HG03354 (cell line): ENCODE measurements around the gene STKLD1.
A peak's percentile ranks its signal among the peaks of the same experiment; 100 is the strongest.

Experiments used
- ATAC-seq: cut with Tn5 transposase; IDR thresholded peaks from one replicate; pipeline ENCODE4 v1.9.1; 2021; ENCODE audit warnings: mild to moderate bottlenecking; ENCODE audit not compliant: unreplicated experiment, poor library complexity, severe bottlenecking

Gene STKLD1

DNA sequence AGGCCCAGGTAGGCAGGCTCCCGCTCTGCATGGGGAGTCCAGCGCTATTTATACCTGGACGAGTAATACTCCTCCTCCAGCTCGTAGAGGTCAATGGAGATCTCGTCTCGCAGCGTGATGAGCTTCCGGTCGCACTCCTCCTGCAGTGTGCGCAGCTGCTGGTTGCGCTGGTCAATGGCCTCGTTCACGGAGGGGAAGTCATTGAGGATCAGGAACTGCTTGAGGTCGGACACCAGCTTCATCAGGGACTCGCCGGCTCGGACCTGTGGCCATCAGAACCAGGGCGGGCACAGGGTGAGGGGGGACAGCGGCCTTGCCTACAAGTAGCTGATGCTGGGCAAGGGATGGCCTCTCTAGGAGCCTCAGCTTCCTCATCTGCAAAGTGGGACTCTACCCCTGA lies 32.1 kb upstream of the STKLD1 start:
- no peak for ATAC-seq

DNA sequence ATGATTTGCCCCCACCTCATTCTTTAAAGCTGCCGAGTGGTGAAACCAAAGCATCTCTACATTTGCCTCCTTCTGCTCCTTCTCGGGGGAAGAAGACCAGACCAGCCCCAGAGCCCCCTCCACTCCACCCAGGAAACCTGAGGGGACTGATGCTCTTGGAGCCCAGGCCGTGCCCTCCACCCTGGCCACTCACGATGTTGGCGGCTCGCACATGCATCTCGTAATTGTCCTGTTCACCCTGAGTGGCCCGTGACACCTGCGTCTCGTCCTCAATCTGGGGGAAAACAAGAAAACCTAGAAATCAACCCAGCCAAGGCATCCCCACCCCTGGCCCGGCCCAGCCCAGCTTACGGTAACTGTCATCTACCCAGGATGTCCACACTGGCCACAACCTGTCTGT lies 31.2 kb upstream of the STKLD1 start:
- no peak for ATAC-seq

DNA sequence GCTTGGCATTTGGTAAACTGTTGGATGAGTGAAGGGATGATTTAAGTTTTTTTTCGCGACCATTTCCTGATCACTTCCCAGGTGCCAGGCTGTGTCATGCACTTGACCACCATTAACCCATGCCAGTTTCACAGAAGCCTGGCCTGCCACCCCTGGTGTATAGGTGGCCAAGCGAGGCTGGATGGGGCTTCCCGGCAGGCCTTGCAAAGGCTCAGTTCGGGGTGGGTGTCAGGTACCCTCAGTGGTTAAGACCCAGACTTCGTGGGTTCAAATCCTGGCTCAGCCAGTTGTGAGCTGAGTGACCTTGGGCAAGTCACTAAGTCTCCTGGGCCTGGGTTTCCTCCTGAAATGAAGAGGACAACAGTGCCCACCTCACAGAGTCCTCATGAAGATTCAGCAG lies 30.6 kb upstream of the STKLD1 start:
- ATAC-seq: no peak

DNA sequence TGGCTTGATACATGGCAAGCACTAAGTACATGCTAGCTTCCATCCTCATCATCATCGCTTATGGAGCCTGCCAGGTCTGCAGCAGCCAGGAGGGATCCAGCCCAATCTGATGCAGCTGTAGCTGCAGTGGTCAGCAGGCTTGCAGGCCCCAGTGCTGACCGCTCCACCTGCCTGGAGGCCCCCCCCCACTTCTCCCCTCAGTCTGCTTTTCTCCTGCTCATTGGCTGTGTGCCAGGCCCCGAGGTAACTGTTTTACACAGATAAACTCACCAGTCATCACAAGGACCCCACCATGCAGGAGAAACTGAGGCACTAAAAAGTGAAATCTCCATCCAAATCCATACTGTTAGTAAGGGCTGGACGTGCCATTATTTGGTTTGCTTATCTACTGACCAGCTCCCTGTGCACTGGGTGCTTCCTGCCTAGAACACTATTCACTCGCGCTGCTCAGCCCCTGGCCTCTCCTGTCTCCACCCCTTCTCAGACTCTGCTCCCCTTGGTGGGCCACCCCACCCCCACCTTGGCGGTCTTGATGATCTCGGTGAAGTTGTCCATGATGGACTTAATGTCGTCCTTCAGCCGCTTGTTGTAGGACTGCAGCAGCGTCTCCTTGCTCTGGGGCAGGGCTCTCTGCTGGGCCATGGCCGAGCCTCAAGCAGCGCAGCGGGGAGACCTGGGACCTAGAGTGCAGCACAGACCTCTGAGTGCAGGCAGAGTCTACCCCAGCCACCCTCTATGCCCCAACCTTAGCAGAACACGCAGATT lies 30.0 kb upstream of the STKLD1 start:
- no peak for ATAC-seq

DNA sequence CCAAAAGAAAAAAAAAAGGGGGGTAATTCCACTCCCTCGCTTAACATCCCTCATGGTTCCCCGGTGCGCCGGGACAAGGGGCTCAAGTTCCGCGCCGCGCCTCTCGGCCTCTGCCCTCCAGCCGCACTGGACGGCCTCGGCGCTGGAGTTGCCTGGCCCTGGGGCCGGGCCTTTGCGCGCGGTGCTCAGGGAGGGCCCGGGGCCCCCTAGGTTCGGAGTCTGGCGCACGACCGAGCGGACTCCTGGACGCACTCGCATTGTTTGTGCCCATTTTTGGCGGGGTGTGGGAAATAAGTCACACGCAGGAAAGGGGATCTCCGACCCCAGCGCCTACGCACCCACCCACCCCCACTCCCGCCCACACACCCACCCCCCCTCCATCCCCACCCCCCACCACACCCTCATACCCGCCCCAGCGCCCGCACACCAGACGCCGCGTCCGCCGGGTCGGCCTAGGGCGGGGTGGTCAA lies 28.6 kb upstream of the STKLD1 start:
- ATAC-seq: peak; percentile 36

DNA sequence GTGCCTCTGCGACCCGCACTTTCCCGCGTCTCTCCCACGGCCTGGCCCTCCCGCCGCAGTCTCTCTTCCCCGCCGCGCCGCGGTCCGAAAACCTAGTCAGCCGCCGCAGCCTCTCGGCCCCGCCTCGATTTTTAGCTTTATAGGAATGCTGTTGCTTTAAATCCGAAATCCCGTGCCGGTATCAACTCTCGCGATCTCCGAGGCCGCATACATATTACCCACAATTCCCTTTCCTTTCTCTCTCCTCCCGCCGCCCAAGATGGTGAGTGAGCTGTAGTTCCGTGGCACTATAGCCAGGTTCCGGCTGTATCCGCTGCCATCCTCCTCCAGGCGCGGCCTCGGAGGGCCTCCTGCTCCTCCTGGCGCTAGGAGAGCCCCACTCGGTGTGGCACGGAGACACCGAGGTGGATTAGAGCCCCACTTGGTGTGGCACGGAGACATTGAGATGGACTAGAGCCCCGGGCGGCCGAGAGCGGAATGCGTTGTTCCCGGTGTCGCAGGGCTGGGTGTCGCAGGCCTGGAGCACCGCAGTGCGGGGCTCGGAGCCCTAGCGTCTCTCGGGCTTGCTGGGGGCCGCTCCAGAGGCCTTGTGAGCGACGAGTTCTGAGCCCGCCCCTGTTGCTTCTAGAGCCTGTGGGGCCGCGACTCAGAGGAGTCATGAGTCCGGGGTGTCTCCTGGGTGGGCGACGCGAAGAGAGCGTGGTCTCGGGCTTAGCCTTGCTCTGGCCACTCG lies 28.0 kb upstream of the STKLD1 start, which contains the start of the genes MED22 and RPL7A:
MED22 (minus strand) TSS at position 147 of the 733 bp plus-strand sequence. CDS start 1,469 bp downstream, outside the sequence.
RPL7A (plus strand) TSS at position 234 of the 733 bp plus-strand sequence; CDS start at position 260, 26 bp downstream.
- ATAC-seq: peak; percentile 84

DNA sequence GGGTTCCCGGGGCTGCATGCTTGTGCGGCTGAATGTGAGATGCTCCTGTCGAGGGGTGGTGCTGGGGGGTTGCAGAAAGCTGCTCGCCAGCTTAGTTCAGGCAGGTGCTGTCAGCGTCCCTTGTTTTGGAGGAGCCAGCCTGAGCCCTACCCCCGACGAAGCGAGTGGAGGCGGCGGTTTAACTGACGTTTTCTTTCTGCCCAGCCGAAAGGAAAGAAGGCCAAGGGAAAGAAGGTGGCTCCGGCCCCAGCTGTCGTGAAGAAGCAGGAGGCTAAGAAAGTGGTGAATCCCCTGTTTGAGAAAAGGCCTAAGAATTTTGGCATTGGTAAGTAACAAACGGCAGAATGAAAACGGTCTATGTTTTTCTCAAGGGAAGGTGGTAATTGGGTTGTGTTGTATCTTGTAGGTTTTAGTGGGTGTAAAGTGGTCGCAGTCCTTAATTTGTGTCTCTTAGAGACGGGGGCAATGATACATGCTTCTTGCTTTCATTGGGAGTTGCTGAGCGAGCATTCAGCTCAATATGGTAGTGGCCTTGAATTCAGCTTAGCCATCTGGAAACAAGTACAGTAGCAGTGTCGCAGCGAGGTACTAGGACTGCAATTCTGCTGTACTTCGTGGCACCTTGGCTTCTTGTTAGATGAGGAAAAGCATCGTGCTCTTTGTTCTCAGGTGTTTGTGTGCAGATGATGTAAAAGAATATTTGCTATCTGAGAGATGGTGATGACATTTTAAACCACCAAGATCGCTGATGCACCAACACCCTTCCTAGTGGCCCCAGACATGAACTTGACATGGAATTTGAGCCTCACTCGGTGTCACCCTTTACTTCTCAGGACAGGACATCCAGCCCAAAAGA lies 27.2 kb upstream of the STKLD1 start:
- no peak for ATAC-seq

DNA sequence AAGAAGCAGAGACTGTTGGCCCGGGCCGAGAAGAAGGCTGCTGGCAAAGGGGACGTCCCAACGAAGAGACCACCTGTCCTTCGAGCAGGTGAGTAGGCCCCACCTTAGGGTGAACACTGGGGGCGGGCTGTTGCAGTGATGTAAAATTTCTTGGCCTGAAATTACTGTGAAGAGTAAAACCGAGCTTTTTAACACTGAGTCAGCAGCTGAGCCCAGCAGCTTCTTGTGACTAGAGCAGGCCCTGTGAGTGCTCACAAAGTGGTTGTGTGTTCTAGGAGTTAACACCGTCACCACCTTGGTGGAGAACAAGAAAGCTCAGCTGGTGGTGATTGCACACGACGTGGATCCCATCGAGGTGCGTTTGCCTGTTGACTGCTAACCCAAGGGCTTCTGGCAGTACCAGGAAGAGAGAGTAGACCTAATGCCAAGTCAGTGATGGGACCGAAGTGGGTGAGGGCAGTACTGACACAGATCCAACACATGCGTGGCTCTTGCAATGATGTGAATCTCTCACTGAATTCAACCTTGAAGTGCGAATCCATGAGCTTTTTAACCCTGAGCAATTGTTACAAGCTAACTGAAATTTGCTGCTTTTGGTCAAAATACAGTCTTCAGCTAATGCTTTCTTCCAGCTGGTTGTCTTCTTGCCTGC lies 26.1 kb upstream of the STKLD1 start:
- ATAC-seq: no peak

DNA sequence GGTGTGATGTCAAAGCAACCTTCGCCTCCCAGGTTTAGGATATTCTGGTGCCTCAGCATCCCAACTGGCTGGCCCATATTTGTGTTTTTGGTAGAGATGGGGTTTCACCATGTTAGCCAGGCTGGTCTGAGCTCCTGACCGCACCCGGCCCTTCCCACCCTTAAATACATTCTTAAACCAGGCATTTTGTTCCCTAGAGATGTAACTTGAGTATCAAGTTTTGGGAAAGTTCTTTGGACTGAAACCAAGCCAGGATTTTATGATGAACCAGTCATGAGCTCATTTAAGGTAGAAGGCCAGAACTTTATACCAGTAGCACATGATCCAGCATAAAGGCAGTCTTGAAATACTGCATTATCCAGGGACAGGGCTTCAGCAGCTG lies 24.6 kb upstream of the STKLD1 start:
- ATAC-seq: no peak

DNA sequence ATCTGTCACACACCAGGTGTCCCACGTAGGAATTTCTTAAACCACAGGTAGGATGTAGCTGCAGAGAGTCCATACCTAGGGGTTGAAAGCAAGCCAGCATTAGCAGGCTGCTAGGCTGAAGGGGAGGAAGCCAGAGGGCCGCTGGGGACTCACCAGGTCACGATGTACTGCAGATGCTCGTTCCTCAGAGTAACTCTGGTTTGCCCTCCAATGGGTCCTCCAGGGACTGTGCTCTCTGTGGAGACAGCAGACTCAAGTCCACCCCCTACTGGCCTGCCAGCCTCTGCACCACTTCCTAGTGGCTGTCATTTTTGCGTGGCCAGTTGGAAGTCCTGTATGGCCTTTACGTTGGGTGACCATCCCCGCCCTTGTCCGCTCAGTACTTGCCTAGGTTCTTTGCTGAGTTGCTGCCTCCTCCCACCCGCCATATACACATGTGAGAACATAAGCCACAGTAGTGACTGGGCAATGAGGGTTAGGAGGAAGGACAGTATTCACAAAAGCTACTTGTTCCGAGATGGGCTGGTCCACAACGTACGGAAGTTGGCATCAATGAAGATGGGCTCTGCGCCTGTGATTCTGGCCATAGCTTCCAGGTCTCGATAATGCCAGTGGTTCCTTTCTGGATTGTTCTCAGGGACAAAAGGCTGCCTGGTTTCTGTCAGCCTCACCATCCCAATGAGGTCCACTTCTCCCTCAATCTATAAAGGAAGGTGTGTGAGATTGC lies 24.1 kb upstream of the STKLD1 start:
- no peak for ATAC-seq

DNA sequence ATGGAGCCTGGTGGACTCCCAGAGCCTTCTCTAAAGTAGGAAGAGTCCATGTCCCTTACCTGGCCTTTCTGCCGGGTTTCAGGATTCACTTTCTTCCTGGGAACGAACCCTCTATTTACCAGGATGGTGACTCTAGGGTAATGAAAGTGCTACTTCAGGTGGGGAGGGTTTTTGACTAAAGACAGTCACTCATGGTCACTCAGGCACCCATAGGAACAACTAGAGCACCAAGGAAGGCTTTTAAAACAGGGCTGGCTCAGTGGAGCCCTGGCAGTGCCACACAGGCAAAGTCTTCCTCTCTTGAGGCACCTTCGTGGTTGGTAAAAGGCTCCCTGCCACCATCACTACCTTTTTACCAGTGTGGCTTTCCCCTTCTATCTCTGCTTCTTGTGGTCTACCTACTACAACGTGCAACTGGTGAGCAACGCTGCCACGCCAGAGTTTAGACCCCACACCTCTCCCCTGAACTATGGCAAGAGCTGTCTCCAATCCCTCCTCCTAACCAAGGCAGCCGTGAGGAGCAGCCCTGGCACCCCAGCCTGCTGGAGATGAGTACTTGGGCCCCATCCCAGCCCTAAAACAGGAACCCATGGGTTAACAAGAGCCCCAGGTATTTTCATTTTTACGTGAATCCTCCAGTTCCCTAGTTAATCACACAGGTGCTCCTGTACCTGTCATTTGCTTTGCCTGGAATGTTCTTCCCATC lies 23.4 kb upstream of the STKLD1 start:
- no peak for ATAC-seq

DNA sequence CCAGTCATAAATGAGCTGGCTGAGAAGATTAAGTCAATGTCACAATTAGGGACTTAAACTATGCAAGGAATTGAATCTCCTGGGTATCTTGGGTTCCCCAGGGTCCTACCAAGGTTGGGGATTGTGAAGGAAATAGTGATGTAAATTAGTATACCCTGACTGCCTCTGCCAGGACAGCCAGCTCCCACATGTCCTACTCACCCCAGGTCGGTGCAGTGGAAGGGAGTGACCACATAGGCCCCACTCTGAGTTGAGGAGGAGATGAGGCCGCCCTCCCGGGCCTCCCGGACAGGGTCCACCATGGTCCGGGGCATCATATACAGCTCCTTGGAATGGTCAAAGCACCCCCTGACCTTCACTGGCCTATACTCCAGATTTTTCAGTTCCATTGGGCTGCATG lies 22.6 kb upstream of the STKLD1 start:
- ATAC-seq: no peak

DNA sequence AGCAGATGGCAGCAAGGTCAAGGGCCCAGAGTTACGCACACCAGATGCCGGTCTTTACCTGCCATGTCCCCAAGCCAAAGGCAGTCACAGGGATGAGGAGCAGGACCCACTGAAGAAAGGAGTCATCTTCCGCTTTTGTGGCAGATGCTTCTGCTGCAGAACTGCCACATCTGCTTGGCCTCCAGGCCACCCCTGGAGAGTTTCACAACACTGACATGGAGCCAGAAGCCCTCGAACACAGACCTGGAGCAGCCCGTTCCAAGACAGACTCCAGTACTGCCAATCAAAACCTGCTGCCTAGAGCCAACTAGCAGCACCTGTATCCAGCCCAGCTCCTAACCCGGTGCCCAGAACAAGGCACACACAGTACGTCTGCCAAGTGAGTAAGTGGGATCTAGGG lies 21.4 kb upstream of the STKLD1 start:
- no peak for ATAC-seq

DNA sequence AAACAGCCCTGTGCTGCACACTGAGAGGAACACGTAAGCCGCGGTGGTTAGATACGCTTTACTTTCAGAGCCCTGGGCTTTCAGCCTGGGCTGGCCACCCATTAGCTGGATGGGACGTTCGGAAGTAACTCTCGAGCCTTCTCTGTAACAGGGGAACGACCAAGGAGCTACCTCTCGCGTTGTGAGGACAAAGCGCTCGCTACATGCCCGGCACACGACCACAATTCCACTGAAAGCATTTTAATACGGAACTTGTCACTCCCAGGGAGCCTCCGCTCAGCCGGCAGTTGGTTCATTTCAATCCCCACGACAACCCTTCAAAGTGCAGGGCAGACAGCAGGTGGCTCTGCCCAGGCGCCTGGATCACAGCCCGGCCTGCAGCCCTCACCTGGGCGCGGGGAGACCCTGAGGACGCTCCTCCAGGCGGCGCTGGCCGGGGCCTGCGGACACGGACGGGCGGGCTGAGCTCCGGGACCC lies 20.2 kb upstream of the STKLD1 start:
- peak; percentile 38 for ATAC-seq

DNA sequence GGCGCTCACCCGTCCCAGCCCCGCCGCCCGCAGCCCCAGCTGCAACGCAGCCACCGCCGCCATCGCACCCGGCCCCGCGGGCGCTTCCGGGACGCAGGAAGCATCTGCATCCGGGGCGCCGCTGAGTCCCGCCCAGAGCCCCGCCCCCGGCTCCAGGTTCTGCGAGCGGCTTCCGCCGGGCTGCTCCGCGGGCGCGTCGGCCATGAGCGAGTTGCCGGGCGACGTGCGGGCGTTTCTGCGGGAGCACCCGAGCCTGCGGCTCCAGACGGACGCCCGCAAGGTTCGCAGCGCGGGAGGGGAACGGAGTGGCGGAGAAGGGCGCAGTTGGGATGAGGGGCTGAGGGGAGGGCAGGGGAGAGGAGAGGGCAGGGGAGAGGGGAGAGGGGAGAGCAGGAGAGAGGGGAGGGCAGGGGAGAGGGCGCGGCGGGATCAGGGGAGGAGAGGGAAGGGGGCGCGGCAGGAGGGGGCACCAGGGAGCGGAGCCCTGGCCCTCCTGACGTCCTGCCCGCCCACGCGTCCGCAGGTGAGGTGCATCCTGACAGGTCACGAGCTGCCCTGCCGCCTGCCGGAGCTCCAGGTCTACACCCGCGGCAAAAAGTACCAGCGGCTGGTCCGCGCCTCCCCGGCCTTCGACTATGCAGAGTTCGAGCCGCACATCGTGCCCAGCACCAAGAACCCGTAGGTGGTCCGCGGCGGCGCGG lies 19.6 kb upstream of the STKLD1 start, which contains the start of the genes SURF1 and SURF2:
SURF1 (minus strand) TSS at position 97 of the 701 bp plus-strand sequence; CDS start at position 63, 34 bp downstream.
SURF2 (plus strand) TSS at position 160 of the 701 bp plus-strand sequence; CDS start at position 203, 43 bp downstream.
- ATAC-seq: peak; percentile 79

DNA sequence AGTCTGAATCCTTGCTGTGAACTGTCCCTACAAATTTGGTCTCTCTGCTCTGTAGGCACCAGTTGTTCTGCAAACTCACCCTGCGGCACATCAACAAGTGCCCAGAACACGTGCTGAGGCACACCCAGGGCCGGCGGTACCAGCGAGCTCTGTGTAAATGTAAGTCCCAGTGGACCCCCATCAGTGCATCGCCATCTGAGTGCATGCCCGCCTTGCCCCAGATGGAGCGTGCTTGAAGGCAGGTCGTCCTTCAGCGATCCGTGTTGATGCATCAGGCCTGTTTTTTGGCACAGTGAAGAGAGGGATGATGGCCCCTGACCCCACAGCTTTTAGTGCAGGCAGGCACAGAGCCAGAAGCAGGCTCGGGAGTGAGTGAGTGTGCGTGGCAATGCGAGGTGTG lies 18.5 kb upstream of the STKLD1 start:
- no peak for ATAC-seq

DNA sequence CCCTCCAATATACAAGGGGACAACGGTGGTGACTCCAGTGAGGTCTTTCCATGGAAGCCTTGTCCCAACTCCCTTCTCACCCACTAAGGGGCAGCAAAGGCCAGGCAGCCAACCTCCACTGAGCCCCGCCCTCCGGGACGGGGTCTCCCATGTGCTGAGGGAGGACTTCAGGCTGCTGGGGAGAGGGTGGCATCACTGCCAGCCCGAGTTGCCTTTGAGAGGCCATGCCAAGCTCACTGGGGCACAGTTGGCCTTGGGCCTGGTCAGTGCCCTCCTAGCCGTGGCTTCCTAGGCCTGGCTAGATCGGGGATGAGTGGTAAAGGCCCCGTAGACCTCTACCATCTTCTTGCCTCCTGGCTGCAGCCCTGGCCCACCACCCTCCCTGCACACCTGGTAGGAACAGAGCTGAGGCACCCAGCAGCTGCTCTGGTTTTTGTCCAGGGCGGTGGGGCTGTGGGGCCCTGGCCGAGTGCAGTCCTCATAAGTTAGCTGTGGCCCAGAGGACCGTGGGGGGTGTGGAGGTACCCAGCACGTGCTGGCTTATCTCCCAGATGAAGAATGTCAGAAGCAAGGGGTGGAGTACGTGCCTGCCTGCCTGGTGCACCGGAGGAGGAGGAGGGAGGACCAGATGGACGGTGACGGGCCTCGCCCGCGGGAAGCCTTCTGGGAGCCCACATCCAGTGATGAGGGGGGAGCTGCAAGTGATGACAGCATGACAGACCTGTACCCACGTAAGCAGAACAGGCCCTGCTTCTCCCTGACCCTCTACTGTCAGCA lies 16.6 kb upstream of the STKLD1 start:
- no peak for ATAC-seq
